WTC11 (cell line): Measurements from ENCODE around the gene ZNF391. TPM values are rescaled to one million over a fixed set of nuclear protein-coding genes. Genes with fewer than 3 reads are reported as not detected.

Experiments used
- ATAC-seq: fragments of 200-7000 bp; cut with Tn5 transposase; 2 replicates; pipeline ENCODE4 v1.10.0; 2021; ENCODE audit warnings: mild to moderate bottlenecking, moderate library complexity
- CTCF ChIA-PET: fragments of 300-600 bp; sonication (Branson Sonifier 250); formaldehyde crosslinking; loops from one replicate; lab custom pipeline; 2021; ENCODE audit warnings: antibody characterized with exemption; lab: Charles Lee
- POLR2A ChIA-PET: fragments of 350-600 bp; sonication (Branson Sonifier 250); formaldehyde crosslinking; loops from one replicate; lab custom pipeline; 2021; ENCODE audit warnings: antibody characterized with exemption; lab: Charles Lee
- DNase-seq: peaks from one replicate; pipeline ENCODE4 v3.0.0; 2021; ENCODE audit warnings: low spot score
- H3K27ac Mint-ChIP-seq: 2 replicates; pipeline ENCODE4 v1.8.0; 2021; ENCODE audit warnings: mixed read lengths
- H3K27me3 Mint-ChIP-seq: 2 replicates; pipeline ENCODE4 v1.8.0; 2021; ENCODE audit warnings: low read depth, mild to moderate bottlenecking, moderate library complexity, mixed read lengths
- H3K36me3 Mint-ChIP-seq: 2 replicates; pipeline ENCODE4 v1.8.0; 2021; ENCODE audit warnings: mixed read lengths
- H3K4me1 Mint-ChIP-seq: 2 replicates; pipeline ENCODE4 v1.8.0; 2022; ENCODE audit warnings: mixed read lengths
- H3K4me3 Mint-ChIP-seq: 2 replicates; pipeline ENCODE4 v1.8.0; 2021; ENCODE audit warnings: mild to moderate bottlenecking, moderate library complexity, mixed read lengths
- H3K9me3 Mint-ChIP-seq: 2 replicates; pipeline ENCODE4 v1.8.0; 2021; ENCODE audit warnings: mixed read lengths
- AR ChIP-seq: fragments of 250-450 bp; sonication (Bioruptor Pico); IDR thresholded peaks from 2 replicates; pipeline ENCODE4 v1.9.0; 2021; ENCODE audit warnings: mild to moderate bottlenecking
- ATF1 ChIP-seq: sonication (generic); formaldehyde crosslinking; IDR thresholded peaks from 2 replicates; pipeline ENCODE4 v1.8.1; 2023; ENCODE audit warnings: mild to moderate bottlenecking, moderate library complexity, missing genetic modification reagents
- CDX4 ChIP-seq: fragments of 250-450 bp; sonication (Bioruptor Pico); IDR thresholded peaks from 2 replicates; pipeline ENCODE4 v1.9.0; 2021; ENCODE audit warnings: moderate library complexity, mild to moderate bottlenecking, inconsistent platforms, borderline replicate concordance
- CREM ChIP-seq: sonication (generic); formaldehyde crosslinking; IDR thresholded peaks from 2 replicates; pipeline ENCODE4 v1.8.1; 2022; ENCODE audit warnings: mild to moderate bottlenecking, missing genetic modification reagents, moderate library complexity
- ERG ChIP-seq: fragments of 250-450 bp; sonication (Bioruptor Pico); IDR thresholded peaks from 2 replicates; pipeline ENCODE4 v1.8.0; 2021; ENCODE audit warnings: mild to moderate bottlenecking
- ETV6 ChIP-seq: sonication (generic); formaldehyde crosslinking; IDR thresholded peaks from 2 replicates; pipeline ENCODE4 v1.8.1; 2022; ENCODE audit warnings: mild to moderate bottlenecking, missing genetic modification reagents
- FOXK1 ChIP-seq: sonication (generic); formaldehyde crosslinking; IDR thresholded peaks from 2 replicates; pipeline ENCODE4 v1.8.0; 2022; ENCODE audit warnings: mild to moderate bottlenecking, moderate library complexity, missing genetic modification reagents
- HMGXB4 ChIP-seq: sonication (generic); formaldehyde crosslinking; IDR thresholded peaks from 2 replicates; pipeline ENCODE4 v1.8.1; 2023; ENCODE audit warnings: mild to moderate bottlenecking, moderate library complexity, missing genetic modification reagents
- IRF2 ChIP-seq: sonication (generic); formaldehyde crosslinking; IDR thresholded peaks from 2 replicates; pipeline ENCODE4 v1.8.0; 2022; ENCODE audit warnings: low read depth, missing genetic modification reagents, borderline replicate concordance
- JUN ChIP-seq: sonication (generic); formaldehyde crosslinking; IDR thresholded peaks from 2 replicates; pipeline ENCODE4 v1.8.0; 2023; ENCODE audit warnings: mild to moderate bottlenecking, missing genetic modification reagents
- NFATC4 ChIP-seq: fragments of 250-450 bp; sonication (Bioruptor Pico); IDR thresholded peaks from 2 replicates; pipeline ENCODE4 v1.9.0; 2021; ENCODE audit warnings: mild to moderate bottlenecking
- NR2C2 ChIP-seq: sonication (generic); formaldehyde crosslinking; IDR thresholded peaks from 2 replicates; pipeline ENCODE4 v1.8.0; 2022; ENCODE audit warnings: mild to moderate bottlenecking, missing genetic modification reagents
- RORB ChIP-seq: fragments of 250-450 bp; sonication (Bioruptor Pico); IDR thresholded peaks from 2 replicates; pipeline ENCODE4 v1.9.0; 2021; ENCODE audit warnings: mild to moderate bottlenecking
- TEAD4 ChIP-seq: sonication (generic); formaldehyde crosslinking; IDR thresholded peaks from 2 replicates; pipeline ENCODE4 v1.8.0; 2022; ENCODE audit warnings: mild to moderate bottlenecking, missing genetic modification reagents
- USF1 ChIP-seq: sonication (generic); formaldehyde crosslinking; IDR thresholded peaks from 2 replicates; pipeline ENCODE4 v1.8.0; 2022; ENCODE audit warnings: mild to moderate bottlenecking, missing genetic modification reagents
- ZBTB21 ChIP-seq: sonication (generic); formaldehyde crosslinking; IDR thresholded peaks from 2 replicates; pipeline ENCODE4 v1.8.1; 2023; ENCODE audit warnings: mild to moderate bottlenecking, missing genetic modification reagents, borderline replicate concordance
- ZNF219 ChIP-seq: sonication (generic); formaldehyde crosslinking; IDR thresholded peaks from 2 replicates; pipeline ENCODE4 v1.8.0; 2023; ENCODE audit warnings: missing genetic modification reagents, mild to moderate bottlenecking, borderline replicate concordance
- ZNF232 ChIP-seq: sonication (generic); formaldehyde crosslinking; IDR thresholded peaks from 2 replicates; pipeline ENCODE4 v1.8.0; 2022; ENCODE audit warnings: mild to moderate bottlenecking, missing genetic modification reagents
- ZNF281 ChIP-seq: sonication (generic); formaldehyde crosslinking; IDR thresholded peaks from 2 replicates; pipeline ENCODE4 v1.8.0; 2023; ENCODE audit warnings: mild to moderate bottlenecking, missing genetic modification reagents
- ZNF396 ChIP-seq: fragments of 250-450 bp; sonication (Bioruptor Pico); IDR thresholded peaks from 2 replicates; pipeline ENCODE4 v1.8.0; 2021; ENCODE audit warnings: mild to moderate bottlenecking, moderate library complexity, borderline replicate concordance
- total RNA-seq: library from RNA; stranded (reverse); gene quantifications from 3 replicates; pipeline ENCODE4 v1.2.3, GENCODE V29; 2021

Gene ZNF391
- total RNA-seq, 1 experiment from 2014 or later: 11.3 TPM

- Mint-ChIP-seq H3K4me3 (no peak overlapping the region), H3K27ac (no peak overlapping the region), H3K36me3 (peaks cover 18% of the 10 kb centered on the region), H3K4me1 (peaks cover 17% of the 10 kb centered on the region), H3K27me3 (peaks cover 2% of the 10 kb centered on the region; the same call in 1 of the 2 replicates), H3K9me3 (no peaks in the 10 kb centered on the region)
- TF ChIP-seq CDX4: no peak
- ChIA-PET CTCF (interaction anchor here (1.8 kb wide), 1 partner anchor 58 kb away, joined by 4 read pairs; no protein-coding TSS in a partner anchor), POLR2A (no interaction called here)
- DNase-seq (no peak), ATAC-seq (no peak)
These were observed 18.2 kb upstream of the ZNF391 start for GRCh38 chr6:27370391-27370790.

GRCh38 chr6:27374824-27375612, 13.5 kb upstream of the ZNF391 start:
- CTCF ChIA-PET: interaction anchor here (1.0 to 1.4 kb wide), 2 partner anchors 98 to 124 kb away, joined by 3 to 6 read pairs; partner anchors contain the start of gene ZNF184
- Mint-ChIP-seq H3K36me3 (peaks cover under 1% of the 10 kb centered on the region; the same call in 1 of the 2 replicates), H3K27ac (peak overlapping the region; percentile 84)
- TF ChIP-seq ZNF219: no peak
- no peak for TF ChIP-seq TEAD4
- no peak for TF ChIP-seq RORB (CRISPR knock-in tag)
- TF ChIP-seq ETV6 (CRISPR knock-in tag): 0 out of 2 replicates have a peak, but pooled peaks have one; percentile 29
- no peak for TF ChIP-seq AR
- no peak for TF ChIP-seq JUN
- no peak for TF ChIP-seq FOXK1
- TF ChIP-seq ZBTB21 (CRISPR knock-in tag): no peak
- TF ChIP-seq NR2C2 (CRISPR knock-in tag): no peak
- TF ChIP-seq HMGXB4: peak; percentile 80
- TF ChIP-seq USF1: no peak; the same call in 1 of the 2 replicates
- TF ChIP-seq ERG (CRISPR knock-in tag): no peak
- no peak for TF ChIP-seq ZNF396 (CRISPR knock-in tag)
- no peak for TF ChIP-seq IRF2 (CRISPR knock-in tag)
- no peak for TF ChIP-seq CDX4
- TF ChIP-seq ZNF232: no peak
- no peak for TF ChIP-seq ZNF281 (CRISPR knock-in tag)
- TF ChIP-seq ATF1 (CRISPR knock-in tag): 0 out of 2 replicates have a peak, but pooled peaks have one; percentile 59
- peak; percentile 24; the same call in 1 of the 2 replicates for TF ChIP-seq CREM (CRISPR knock-in tag)
- no peak for TF ChIP-seq NFATC4 (CRISPR knock-in tag)

More at GRCh38 chr6:27374824-27375612, 13.5 kb upstream of the ZNF391 start:
- H3K9me3 Mint-ChIP-seq: peaks cover under 1% of the 10 kb centered on the region; the same call in 1 of the 2 replicates
- POLR2A ChIA-PET: interaction anchor here (1.0 kb wide), 1 partner anchor 13 kb away, joined by 4 read pairs; the partner anchor contains the start of gene ZNF391
- H3K4me3 Mint-ChIP-seq: peak overlapping the region; percentile 85
- ATAC-seq (peak; percentile 96), DNase-seq (peak; percentile 91)
- peaks cover 2% of the 10 kb centered on the region; the same call in 1 of the 2 replicates for H3K27me3 Mint-ChIP-seq
- H3K4me1 Mint-ChIP-seq: peaks cover 60% of the 10 kb centered on the region
